Putamen (tissue), 1 donor: ENCODE data around the gene LCE7A.

Source experiments
- DNase-seq: peaks from one replicate; pipeline ENCODE4 v3.0.0-alpha.2; 2016; ENCODE audit warnings: low spot score

The LCE7A gene

DNA sequence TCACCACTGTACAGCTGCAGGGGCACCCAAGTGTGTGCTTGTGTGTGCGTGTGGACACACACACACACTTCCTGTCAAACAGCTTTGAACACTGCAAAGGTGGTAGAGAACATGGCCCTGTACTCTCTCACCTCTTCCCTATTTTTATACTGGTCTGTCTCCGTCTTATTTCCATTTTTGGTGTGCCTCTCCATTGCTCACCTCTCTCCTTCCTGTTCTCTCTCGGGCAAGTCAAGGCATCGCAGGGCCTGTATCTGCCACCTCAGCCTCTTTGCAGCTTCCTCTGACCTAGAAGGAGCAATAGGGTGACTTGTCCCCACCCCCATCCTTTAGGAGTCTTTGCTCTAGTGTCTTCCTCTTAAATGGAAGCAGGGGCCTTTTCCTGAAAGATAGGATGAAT lies 20.5 kb downstream of the LCE7A start:
- no peak for DNase-seq

DNA sequence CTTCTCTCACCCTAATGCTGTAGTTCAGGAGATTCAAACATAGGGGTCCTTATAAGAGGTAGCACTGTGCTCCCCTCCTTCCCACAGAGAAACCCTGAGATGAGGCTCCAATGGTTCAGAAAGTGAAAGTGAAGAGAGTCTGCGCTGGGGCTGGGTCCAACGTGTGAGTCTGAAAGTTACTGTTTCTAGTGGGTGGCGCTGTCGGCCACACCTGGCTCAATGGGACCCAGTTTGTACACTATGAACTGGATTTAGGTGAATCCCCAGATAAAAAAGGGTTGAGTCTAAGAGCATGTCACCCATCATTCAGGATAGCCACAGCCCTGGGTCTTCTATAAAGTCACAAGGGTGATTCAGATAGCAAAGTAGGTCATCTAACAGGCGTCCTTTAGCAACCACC lies 21.1 kb downstream of the LCE7A start:
- DNase-seq: no peak

DNA sequence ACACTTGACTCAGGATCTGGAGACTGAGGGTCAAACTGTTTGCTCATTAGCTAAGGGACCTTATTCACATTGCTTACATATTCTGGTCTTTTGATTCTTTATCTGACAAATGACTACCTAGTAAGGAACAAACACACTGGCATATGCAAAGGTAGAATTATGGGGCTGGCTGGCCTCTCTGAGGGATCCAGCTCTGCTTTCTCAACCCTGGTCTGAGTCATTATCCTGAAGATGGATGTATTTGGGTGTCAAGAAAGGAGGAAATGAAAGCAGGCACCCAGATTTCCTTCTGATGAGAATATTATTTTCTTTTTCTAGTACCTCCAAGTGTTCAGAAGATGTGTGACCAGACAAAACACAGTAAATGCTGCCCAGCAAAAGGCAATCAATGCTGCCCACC lies 24.3 kb downstream of the LCE7A start:
- DNase-seq: no peak

DNA sequence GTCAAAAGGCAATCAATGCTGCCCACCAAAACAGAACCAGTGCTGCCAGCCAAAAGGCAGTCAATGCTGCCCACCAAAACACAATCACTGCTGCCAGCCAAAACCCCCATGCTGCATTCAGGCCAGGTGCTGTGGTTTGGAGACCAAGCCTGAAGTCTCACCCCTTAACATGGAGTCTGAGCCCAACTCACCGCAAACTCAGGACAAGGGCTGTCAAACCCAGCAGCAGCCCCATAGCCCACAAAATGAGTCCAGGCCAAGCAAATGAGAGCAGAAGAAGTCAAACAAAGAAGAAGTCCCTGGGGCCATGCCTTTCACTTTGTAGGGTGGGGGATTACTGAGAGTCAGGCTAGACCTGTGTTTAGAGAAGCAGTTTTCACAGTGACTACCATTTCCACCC lies 24.7 kb downstream of the LCE7A start:
- no peak for DNase-seq

DNA sequence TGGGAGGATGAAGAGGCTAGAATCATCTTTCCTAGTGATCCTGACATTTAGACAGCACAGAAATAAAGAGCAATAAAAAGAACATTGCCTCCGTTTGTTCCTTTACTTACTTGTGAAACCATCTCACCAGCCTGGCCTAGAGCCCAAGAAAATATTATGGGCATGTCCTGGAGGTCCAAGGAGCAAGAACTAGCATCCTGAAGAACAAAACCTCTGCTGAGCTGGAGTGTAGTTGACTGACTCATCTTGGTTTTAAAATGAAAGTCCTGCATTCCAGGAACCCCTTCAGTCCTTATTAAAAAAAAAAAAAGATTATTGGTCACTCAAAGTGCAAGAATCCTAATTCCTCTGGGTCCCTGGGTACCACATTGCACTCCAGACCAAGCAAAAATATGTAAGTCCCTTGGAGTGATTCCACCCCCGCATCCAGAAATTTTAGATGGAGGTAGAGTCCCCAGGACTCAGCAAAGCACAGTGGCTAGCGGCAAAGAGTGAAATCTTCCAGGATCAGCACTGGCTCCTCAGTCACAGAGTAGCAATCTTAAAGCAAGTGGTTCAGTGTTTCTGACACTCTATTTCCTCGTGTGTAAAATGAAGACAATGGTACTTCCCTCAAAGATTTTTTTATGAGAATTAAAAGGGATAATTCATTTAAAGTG lies 25.3 kb downstream of the LCE7A start:
- no peak for DNase-seq

DNA sequence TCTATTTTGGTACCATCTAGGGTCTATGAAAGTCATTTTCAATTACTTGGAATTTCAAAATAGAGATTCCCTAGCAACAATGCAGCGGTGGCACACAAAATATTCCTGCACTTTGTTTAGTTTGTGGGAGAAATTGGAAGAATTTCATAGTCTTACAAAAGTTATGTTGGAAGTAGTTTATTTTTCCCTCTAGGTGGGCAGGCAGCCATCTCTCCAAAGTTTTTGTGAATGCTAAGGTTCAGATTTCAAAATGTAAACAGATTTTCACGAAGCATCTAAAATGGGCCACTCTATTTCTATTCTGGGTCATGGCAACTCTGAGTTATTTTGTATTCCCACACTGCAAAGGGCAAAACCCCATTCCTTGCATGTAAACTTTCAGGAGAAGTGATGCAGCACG lies 26.3 kb downstream of the LCE7A start:
- DNase-seq: no peak

DNA sequence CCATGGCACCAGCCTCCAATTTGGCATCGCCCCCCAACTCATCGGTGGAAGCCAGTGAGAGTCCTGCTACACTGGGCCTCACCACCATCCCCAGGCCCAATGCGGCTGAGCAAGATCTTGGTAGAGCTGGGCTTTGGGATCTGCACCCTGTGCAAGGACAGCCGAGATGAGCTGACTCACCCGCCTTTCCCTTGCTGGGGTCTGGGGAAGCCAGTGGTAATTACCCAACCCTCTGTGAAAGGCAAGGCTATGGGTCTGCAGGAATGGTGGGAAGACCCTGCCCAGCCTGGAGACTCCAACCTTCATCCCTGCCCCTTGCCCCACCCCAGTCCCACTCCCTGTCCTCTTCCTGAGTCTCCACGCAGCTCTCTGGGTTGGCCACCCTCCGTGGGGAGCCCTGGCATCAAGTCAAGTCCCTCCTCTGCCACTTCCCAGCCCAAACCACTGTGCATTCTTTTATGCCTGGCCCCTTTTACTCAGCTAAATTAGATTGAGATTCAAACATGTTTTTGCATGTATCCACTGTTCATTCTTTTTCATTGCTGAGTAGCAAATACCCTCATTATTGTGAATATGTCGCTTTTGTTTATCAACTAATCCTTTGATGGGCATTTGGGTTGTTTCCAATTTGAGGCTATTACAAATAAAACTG lies 27.1 kb downstream of the LCE7A start:
- no peak for DNase-seq

DNA sequence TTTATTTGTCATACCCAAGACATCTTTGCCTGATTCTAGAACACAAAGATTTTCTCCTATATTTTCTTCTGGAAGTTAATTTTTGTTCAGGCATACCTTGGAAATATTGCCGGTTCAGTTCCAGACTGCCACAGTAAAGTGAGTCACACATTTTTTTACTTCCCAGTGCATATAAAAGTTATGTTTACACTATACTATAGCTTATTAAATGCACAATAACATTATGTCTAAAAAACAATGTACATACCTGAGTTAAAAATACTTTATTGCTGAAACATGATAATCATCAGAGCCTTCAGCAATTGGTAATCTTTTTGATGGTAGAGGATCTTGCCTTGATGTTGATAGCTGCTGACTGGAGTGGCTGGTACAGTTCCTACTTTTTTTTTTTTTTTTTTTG lies 28.3 kb downstream of the LCE7A start:
- DNase-seq: no peak

DNA sequence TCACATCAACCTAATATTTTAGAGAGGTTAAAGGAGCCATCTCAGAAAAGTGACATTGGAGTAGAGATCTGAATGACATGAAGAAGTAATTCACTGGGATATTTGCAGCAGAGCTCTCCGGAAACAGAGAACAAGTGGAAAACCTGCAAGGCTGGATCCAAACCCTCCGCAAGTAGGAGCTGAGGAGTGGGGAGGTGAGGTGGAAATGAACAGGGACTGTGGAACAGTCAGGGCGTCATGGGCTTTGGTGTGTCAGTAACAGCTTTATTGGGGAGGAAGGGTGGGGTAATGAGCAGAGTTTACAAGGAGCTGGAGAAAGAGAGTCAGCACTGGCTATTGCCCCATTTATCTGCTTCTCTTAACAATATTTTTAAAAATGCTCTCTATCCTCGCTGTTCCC lies 39.2 kb downstream of the LCE7A start:
- DNase-seq: no peak

DNA sequence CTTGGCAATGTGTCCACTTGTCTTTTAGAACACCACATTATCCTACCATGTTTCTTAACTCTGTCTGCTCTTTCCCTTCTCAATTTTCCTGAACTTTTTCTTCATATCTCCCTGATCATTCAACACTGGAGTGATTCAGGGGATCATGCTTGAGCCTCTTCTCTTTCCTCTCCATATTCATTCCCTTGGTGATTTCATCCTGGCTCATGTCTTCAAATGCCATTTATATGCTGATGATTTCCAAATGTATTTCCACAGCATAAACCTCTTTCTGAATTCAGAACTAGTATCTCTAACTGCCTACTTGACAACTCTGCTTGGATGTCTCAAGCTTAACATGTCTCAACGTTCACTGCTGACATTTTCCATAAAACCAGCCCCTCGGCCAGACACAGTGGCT lies 40.1 kb downstream of the LCE7A start:
- no peak for DNase-seq

DNA sequence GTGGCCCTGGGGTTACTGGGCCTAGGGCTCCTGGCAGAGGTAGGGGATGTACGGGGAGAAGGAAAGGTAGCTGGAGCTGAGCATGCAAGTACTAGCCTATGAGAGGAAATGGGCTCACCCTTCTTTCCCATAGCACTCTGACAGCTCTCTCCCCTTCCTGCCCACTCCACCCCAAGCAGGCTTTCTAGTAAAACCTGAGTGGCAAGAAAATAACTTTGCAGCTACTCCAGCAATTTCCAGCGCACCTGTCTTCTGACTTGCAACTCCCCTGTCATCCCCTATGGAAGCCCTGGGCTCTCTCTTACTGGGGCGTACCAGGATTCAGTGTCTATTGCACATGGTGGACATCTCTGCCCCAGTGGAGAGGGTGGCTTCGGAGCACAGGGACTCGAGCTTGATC lies 41.8 kb downstream of the LCE7A start:
- no peak for DNase-seq

DNA sequence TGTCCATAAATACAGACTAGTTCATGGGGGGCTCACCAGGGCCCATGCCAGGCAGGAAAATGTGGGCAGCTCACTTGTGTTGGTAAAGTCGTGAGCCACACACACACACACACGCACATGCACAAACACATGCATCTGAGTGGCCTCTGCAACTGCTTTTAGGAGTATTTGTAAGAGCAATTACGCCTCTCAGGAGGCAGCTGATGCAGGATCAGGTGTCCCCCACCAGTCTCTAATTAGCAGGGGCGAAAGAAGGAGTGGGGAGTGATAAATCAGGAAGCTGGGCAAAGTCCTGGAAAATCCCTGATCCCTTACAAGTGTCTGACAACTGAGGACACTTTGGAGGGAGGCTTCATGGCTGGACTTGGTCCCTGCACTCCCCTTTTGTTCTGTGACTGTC lies 42.8 kb downstream of the LCE7A start:
- no peak for DNase-seq

DNA sequence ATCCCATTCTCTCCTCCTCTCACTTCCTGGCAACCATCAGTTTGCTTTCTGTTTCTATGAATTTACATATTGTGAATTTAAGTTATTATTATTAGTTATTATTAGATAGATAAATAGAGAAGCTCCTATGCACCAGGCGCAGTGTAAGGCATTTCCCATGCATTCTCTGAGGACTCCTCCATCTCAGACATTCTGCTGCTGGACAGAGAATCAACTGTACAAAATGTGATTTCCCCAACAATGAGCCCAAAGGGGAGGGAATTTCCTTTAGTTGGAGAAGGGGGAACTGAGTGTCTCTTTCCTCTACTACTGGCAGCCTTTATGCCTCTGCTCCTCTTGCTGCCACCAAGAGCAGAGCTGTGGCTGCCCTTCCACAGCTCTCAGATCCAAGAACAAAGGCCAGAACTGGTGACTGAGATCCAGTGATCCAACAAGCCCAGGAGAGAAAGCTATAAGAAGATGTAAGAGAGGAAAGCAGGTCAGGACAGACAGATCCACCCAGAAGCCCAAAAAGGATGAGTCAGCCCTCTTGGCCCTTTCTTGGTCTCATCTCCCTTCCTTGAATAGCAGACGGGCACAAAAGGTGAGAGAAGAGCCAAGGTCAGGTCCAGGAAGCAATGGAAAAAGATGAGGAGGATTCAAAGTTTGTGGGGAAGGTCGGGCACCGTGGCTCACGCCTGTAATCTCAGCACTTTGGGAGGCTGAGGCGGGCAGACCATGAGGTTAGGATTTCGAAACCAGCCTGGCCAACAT lies 45.1 kb downstream of the LCE7A start:
- DNase-seq: no peak

DNA sequence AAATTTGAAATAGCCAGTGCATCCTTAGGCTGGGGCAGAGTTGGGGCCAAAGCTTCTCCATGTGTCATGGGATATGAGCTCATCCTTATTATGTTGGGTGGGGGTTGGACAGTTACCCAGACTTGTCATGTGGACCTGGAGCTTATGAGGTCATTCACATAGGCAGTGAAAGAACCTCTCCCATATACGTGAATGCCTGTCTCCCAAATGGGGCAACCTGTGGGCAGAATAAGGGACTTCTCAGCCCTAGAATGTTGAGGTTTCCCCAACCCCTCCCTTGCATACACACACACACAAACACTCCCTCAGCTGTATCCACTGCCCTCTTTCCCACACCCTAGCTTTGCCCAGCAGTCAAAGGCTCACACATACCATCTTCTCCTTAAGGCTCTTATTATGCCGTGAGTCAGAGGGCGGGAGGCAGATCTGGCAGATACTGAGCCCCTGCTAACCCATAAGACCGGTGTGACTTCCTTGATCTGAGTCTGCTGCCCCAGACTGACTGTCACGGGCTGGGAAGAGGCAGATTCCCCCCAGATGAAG lies 46.3 kb downstream of the LCE7A start:
- no peak for DNase-seq

DNA sequence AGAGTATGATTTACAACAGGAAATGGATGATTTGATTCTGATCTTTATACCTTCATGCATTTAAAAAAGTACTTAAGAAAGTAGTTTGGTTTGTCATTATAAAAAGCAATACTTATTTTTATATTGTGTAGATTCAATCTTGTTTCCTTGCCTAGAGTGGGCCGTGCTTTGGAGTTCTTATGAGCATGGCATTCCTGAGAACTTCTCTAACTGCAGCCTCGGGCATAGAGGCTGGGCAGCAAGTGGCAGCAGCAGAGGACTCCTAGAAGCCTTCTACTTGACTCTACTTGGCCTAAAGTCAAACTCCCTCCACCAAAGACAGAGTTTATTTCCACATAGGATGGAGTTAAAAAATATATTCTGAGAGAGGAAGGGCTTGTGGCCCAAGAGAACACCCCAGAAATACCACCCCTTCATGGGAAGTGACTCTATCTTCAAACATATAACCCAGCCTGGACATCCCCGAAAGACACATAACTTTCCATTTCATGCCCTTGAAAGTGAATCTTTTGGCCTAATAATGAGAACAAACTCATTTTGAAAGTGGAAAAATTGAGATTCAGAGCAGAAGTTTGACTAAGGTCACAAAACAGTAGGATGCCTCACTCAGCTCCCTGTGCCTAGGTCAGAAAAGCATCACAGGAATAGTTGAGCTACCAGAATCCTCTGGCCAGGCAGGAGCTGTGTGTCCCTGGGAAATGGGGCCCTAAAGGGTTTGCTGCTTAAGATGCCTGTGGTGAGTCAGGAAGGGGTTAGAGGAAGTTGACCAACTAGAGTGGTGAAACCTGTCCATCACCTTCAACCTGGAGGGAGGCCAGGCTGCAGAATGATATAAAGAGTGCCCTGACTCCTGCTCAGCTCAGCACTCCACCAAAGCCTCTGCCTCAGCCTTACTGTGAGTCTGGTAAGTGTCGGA lies 48.1 kb downstream of the LCE7A start, which contains the start of gene IVL:
TSS of gene IVL (plus strand) at position 861 of the 916 bp plus-strand sequence. CDS start 1,252 bp downstream, outside the sequence.
- DNase-seq: no peak

DNA sequence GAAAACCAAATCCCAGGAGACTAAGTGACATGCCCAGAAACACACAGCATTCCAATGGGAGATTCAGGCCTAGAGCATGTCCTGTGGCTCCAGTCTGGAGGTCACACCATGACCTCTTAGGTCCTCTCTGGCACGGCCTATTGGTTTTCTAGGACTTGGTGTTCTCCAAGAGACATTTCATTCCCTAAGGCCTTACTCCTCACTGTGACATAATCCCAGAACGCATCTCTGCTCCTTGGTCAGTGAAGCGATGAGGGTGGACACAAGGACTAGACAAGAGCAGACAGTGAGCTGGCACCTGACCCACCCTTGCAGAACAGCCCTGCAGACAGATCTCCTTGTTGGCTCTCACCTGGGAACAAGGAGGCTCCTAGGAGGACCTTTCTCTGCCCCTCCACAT lies 49.4 kb downstream of the LCE7A start:
- no peak for DNase-seq
